Left renal cortex interstitium (tissue), 4 donors: ENCODE data around the gene WIPI1. TPM values are rescaled to one million over a fixed set of nuclear protein-coding genes. Genes with fewer than 3 reads are reported as not detected.
"Not testable (repeated sequence)": the region's sequence is repeated elsewhere in the genome, so short reads cannot be mapped to it uniquely, and the experiment has no call there.

Source experiments
- DNase-seq, 4 donors: peaks; one replicate each; pipeline ENCODE4 v3.0.0-alpha.2; 2013; ENCODE audit warnings: low read depth in 4 of 4, low spot score in 2 of 4, missing footprints in 1 of 4
- polyA plus RNA-seq, 4 donors: library from polyadenylated mRNA; unstranded; fragments of 120-200 nt; gene quantifications; one replicate each; pipeline ENCODE4 v1.2.1, GENCODE V29; 2013; ENCODE audit not compliant: insufficient read length in 4 of 4

The WIPI1 gene
- polyA plus RNA-seq, 4 donors: 20.5 to 31.2 (median 24.7) TPM

DNA sequence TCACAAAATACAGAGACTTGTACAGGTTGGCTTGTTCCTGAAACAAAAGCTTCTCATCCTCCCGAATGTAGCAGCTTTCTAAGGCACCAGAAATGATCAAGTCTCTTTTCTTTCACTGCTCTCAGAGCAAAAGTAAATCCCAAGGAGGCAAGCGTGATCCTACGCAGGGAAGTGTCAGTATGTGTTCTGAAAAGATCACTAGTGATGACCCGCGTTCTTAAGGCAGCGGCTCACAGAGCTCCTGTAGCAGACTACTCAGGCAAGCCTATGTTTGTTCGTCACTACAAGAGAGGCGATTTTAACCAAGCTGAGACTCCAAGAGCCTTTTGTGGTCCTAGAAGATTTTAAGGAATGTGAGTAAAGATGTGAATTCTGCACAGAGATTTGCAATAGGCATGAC, 34.5 kb downstream of the WIPI1 start:
- no peak for DNase-seq

DNA sequence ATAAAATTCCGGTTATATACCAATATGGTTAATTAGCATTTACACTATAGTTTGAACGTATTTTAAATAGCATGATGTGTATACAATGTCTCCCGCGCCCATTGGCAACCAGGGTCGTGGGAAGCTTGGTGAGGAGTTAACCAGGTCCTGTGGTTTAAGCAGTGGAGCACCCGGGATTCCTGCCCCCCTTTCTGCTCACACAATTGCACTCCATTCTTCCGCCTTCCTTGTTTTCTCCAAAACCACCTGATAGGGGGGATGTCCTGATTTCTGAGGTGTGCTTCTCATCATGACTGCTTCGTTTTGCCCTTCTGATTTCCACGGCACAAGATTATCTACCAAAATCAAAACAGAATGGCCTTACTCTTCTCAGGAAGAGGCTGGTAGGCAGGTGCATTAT, 35.8 kb downstream of the WIPI1 start:
- no peak for DNase-seq

DNA sequence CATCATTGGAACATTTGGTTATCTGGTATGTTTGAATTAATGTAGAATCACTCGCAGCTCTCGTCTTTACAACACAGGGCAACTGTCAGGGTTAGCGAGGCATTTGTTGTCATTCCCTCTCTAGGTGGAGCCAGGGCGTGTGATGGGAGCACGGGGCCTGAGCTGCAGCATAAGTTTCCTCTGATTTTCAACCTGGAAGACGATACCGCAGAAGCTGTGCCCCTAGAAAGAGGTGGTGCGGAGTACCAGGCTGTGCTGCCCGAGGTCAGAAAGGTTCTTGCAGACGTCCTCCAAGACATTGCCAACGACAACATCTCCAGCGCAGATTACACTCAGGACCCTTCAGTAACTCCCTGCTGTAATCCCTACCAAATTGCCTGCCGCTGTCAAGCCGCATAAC, 37.2 kb downstream of the WIPI1 start:
- DNase-seq: no peak

DNA sequence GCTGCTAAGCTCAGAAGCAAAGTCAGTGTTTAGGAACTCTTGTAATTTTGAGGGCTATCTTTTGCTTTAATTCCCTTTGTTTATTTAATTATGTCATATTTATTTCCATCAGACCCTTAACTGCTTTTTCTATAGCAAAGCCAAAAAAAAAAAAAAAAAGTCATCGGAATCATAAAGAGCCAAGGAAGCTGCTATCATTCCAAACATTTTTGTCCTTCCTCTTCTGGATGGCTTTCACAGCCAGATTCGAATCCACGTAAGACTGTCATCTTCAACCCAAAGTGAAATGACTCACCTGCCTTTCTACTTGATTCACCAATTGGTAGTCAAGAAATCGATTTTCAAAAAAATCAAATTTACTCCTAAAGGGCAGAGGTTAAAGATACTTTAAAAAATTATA, 38.4 kb downstream of the WIPI1 start:
- no peak for DNase-seq

DNA sequence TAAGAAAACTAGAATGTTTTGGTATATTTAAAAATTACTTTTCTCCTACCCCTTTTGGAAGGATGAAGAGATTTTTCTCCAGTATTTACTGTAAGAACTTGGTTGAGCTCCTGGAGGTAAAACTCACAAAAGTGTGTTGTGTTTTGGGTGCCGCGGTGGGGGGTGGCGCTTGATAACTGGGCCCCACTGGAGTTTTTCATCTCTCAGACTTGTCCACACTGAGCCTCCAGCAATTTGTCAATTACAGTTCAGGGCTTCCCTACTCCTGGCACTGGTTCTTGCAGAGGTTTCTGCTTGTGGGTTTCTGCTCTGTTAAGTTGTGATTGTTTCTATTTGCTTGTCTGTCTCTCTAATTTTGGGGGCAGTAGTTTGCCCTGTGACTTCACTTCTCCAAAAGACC, 40.0 kb downstream of the WIPI1 start:
- no peak for DNase-seq

DNA sequence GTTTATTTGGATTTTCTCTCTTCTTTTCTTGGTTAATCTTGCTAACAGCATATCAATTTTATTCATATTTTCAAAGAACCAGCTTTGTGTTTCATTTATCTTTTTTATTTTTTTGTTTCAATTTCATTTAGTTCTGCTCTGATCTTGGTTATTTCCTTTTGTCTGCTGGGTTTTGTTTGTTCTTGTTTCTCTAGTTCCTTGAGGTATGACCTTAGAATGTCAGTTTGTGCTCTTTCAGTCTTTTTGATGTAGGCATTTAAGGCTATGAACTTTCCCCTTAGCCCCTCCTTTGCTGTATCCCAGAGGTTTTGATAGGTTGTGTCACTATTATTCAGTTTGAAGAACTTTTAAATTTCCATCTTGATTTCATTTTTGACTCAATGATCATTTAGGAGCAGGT, 42.4 kb downstream of the WIPI1 start:
- not testable (repeated sequence) for DNase-seq

DNA sequence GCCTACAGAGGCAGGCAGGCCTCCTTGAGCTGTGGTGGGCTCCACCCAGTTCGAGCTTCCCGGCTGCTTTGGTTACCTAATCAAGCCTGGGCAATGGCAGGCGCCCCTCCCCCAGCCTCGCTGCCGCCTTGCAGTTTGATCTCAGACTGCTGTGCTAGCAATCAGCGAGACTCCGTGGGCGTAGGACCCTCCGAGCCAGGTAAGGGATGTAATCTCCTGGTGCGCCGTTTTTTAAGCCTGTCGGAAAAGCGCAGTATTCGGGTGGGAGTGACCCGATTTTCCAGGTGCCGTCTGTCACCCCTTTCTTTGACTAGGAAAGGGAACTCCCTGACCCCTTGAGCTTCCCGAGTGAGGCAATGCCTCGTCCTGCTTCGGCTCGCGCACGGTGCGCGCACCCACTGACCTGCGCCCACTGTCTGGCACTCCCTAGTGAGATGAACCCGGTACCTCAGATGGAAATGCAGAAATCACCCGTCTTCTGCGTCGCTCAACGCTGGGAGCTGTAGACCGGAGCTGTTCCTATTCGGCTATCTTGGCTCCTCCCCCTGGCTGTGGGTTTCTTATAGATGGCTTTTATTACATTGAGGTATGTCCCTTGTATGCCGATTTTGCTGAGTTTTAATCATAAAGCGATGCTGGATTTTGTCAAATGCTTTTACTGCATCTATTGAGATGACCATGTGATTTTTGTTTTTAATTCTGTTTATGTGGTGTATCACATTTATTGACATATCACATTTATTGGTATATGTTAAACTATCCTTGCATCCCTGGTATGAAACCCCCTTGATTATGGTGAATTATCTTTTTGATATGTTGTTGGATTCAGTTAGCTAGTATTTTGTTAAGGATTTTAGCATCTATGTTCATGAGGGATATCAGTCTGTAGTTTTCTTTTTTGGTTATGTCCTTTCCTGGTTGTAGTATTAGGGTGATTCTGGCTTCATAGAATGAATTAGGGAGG, 43.4 kb downstream of the WIPI1 start:
- DNase-seq: not testable (repeated sequence)

DNA sequence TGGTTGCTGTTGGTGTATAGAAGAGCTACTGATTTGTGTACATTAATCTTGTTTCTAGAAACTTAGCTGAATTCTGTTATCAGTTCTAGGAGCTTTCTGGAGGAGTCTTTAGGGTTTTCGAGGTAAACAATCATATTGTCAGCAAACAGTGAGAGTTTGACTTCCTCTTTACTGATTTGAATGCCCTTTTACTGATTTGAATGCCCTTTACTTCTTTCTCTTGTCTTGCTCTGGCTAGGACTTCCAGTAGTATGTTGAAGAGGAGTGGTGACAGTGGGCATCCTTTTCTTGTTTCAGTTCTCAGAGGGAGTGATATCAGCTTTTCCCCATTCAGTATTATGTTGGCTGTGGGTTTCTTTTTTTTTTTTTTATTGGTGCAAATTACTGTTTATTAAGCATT, 49.6 kb downstream of the WIPI1 start:
- DNase-seq: not testable (repeated sequence)

DNA sequence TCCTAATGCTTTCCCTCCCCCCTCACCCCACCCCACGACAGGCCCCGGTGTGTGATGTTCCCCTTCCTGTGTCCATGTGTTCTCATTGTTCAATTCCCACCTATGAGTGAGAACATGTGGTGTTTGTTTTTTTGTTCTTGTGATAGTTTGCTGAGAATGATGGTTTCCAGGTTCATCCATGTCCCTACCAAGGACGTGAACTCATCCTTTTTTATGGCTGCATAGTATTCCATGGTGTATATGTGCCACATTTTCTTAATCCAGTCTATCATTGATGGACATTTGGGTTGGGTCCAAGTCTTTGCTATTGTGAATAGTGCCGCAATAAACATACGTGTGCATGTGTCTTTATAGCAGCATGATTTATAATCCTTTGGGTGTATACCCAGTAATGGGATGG, 53.5 kb downstream of the WIPI1 start:
- not testable (repeated sequence) for DNase-seq

DNA sequence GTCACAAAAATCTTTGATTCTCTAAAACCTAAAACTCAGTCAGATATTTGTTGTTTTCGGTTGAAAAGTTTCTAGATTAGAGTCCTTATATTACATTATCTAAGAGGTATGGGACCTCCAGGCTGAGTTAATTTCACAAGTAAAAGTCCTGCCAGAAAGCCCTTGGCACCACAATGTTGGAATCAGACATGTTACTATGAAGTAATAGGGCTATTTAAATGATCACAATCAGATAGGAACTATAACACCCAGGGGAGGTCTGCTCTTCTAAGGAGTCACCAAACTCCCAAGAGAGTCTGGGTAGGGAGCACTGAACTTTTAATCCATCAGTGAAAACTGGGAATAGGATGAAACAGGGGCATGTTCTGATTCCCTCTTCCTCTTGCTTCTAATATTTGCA, 54.2 kb downstream of the WIPI1 start:
- DNase-seq: no peak

DNA sequence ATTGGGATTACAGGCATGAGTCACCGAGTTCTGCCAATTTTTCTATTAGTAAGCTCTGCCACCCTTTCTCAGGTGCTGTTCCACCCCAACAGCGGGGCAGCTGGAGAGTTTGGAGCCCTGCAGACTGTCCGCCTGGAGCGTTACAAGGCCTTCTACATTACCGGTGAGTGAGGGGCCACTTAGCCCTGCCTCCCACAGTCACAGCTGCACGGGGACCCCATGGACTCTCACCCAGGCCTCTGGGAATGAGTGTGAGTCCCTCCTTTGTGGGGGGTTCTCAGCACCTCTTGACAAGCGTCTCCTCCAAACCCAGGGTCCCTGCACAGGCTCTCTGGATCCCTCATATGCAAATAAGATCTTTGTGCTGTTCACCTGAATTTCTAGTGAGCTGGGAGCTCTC, 56.0 kb downstream of the WIPI1 start:
- DNase-seq: no peak

DNA sequence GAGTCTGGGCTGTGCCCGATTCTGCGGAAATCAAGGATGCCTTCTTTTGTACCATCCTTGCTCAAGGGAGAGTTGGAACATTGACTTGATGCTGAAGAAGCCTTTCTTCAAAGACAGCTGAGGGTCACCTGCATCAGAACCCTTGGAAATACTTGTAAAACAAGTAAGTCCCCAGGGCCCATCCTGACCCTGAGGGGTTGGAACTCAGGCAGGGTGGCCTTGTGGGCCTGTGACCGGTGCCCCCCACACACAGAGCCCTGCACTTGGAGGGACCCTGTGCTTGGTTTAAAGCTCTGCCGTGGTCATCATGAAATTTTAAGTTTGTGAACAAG, 56.9 kb downstream of the WIPI1 start:
- no peak for DNase-seq

DNA sequence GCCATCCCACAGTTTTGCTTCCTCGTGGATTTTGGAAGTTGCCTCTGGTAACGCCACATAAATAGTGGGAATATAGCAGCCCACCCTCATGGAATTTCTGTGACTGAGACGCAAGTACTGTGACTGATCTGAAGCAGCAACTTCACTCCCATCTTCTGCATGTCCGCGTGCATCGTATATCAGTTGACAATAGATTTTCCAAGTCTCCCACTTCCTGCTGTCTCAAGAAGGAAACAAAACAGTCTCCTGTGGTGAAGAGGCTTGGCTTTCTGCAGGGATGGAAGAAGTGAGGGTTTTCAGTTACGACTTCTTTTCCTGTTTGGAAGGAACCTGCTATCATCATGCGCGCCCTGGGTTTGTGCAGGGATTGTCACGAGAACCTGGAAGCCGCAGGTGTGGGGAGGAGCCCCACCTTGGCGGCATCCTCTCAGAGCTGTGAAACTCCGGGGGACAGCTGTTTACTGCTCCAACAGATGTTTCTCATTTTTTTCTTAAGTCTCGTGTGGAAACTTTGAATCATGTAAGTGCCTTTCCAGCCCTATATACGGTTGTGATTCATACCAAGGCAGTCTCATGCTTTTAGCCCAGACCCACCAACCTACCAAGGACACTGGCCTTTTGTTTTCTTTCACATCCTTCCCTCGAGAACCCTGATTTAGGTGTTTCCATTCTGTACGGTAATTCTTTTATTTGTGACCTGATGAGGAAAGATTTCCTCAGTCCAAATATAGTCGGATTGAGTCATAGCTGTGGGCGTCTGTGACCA, 57.5 kb downstream of the WIPI1 start:
- DNase-seq: no peak

DNA sequence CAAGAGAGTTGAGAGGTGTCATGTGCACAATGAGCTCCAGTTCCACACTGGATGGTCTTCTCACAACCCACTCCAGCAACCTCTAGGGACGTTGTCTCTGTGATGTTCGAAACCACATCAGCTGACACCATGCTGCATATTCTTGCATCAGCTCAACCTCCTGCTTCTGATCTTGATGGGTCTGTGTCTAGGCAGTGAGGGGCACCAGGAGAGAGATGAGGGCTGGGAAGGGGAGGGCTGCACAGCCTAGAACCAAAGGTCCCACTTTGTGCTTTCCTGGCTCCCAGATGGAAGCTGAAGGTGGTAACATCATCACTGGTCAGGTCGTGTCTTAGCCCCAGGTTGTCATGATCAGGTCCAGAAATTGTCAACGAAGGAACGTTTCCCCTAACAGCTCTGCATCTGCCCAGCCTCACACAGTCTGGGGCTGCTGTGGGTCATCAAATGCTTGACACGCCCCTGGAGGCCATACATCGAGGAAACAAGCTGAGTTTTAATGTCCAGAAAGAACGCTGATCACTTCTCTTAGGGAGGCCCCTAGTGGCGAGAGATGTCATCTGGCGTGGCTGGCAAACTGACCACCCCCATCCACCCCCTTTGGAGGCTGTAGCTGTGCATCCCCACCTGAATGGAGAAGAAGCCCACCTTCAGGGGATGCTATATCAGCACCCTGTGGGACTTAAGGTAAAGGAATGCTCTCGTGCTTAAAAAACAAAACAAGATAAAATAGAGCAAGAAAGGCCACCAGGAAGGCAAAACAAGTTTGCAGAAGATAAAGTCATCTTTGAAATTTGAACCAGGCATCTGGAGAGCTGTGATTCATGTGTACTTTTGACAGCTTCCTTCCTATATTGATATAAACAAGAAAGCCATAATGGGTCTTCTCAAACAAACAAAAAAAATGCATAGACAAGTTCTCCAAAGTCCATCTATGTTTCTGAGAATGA, 58.3 kb downstream of the WIPI1 start:
- peak in 1 of 4 donors; percentile 63 for DNase-seq

DNA sequence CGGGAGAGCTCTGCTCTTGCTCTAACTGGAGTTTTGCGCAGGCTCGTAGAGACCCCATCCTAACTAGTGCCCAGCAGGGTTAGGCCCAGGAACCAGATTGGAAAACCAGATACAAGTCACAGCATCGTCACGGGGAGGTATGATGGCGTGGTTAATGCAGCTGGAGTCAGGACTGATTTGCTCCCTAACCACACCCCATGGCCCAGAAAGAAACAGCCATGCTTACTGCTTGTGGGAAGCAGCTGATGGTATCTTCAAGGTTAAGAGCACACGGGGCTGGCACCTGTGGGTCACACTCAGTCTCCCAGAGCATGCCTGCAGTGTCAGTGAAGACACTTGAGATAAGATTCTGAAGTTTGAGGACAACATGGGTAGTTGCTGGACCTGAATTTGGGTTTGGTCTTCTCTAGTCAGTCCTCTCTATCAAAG, 60.2 kb downstream of the WIPI1 start:
- DNase-seq: no peak

DNA sequence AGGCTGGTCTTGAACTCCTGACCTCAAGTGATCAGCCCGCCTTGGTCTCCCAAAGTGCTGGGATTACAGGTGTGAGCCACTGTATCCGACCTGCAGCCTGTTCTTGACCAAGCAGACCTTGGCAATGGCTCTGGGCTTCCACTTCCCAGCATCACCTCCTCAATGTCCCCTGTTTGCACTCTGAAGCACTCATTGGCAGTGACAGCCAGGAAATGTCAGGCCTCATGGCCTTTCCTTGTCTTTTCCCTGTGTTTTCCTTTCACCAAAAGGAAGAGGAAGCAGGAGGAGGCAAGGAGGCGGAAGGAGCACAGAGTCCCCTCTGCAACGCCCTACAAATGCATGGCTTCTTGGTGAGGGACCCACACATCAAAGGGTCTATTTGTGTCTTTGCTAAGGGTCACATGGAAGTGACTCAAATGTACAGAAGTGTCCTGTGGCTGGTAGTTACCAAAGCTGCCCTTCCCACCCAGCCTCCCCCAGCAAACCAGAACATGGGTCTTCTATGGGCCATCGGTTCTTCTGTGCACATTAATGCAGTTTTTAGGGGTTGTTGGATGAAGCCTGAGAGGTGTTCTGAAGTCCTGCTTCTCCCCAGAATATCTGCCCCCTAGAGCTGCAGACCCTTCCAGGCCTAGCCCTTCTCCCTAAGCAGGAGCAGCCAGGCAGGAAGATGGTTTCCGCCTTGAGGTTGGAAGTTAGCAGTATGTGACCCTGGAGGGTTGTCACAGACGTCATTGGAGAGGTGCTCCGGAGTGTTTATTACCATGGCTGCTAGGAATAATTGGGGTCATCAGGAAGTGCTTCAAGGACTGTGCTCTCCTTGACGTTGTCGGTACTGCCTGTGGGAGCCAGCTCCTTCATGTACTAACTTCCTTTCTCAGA, 60.8 kb downstream of the WIPI1 start:
- DNase-seq: no peak

DNA sequence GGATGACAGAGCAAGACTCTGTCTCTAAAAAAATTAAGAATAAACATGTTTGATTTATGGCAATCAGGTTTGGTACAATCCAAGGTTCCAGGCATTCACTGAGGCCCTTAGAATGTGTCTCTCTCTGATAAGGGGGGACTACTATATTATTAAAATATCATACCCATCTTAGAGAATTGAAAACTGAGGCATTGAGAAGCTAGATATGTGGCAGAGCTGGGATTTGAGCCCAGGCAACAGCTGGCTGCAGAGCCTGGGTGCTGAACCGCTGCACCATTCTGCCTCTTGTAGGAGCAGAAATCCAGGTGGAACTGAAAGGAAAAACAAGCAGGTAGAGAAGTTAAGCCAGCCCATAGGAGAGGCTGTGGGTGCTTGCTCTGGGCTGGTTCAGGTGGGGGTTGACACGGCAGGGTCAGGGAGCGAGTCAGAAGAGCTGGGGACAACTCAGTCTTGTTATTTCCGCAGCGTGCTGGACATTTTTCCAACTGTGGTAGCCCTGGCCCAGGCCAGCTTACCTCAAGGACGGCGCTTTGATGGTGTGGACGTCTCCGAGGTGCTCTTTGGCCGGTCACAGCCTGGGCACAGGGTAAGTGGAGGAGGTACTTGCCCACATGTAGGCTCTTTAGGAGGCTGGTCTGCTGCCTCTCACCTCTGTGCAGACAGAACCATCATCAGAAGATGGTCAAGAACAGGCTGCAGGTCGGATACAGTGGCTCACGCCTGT, 62.5 kb downstream of the WIPI1 start:
- no peak for DNase-seq

DNA sequence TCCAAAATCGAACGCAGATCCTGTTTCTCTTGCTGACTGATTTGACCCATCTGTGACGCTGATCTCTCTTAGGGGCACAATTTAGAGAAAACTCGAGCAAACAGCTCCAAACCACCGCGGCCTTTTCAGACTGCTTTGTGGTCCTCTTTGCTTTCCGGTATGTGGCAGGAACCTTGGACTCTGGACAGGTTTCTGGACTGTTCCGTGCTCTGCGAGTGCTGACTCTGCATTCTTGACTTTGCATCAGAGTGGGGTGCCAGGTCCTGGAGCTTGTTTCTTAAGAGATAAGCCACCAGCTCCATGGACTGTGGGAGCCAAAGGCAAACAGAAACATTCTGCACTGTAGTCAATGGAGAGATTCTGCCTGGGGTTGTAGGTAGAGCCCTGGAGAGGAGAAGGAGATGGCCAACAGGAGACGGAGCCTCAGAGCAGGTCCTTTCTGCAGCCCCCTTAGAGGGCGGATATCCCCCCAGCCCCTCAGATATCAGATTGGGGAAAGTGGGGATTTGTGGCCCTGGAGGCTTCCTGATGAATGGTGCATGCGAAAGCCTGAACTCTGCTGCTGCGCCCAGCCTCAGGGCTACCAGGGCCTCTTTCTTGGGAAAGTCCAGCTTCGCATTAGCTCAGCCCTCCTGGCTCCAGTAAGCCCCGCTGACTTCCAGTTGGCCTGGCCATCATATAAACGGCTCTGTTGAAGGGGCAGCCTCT, 65.6 kb downstream of the WIPI1 start:
- DNase-seq: no peak
